K562 (cell line): ENCODE results near the gene LTA. TPM values are rescaled to one million over a fixed set of nuclear protein-coding genes. Genes with fewer than 3 reads are reported as not detected.

Experiments used
- COPS2 ChIP-seq: fragments of 450-650 bp; conservative IDR thresholded peaks from 2 replicates; pipeline ENCODE4 v1.6.1; 2016; ENCODE audit warnings: mild to moderate bottlenecking, moderate library complexity
- CTBP1 ChIP-seq: fragments of 450-650 bp; IDR thresholded peaks from 2 replicates; pipeline ENCODE4 v1.6.1; 2016; ENCODE audit warnings: borderline replicate concordance
- GABPA ChIP-seq: fragments of 200-800 bp; sonication (Bioruptor generic); conservative IDR thresholded peaks from 2 replicates; pipeline ENCODE4 v1.6.1; 2016; ENCODE audit warnings: low read depth, missing genetic modification characterization, missing compliant biosample characterization
- GTF2F1 ChIP-seq: IDR thresholded peaks from 2 replicates; pipeline ENCODE4 v1.6.1; 2011; ENCODE audit warnings: low read depth, low read length, improper control_type of control experiment
- ZNF263 ChIP-seq: sonication (generic); formaldehyde crosslinking; IDR thresholded peaks from 2 replicates; pipeline ENCODE4 v1.8.0; 2022; ENCODE audit warnings: mild to moderate bottlenecking, missing genetic modification reagents, borderline replicate concordance
- ZNF584 ChIP-seq: fragments of 200-800 bp; sonication (Bioruptor generic); IDR thresholded peaks from 2 replicates; pipeline ENCODE4 v1.6.1; 2016; ENCODE audit warnings: low read depth, mild to moderate bottlenecking, missing genetic modification characterization, missing compliant biosample characterization
- ZNF699 ChIP-seq: fragments of 250-450 bp; sonication (Bioruptor Pico); IDR thresholded peaks from 2 replicates; pipeline ENCODE4 v1.8.0; 2021; ENCODE audit warnings: mild to moderate bottlenecking, moderate library complexity; ENCODE audit not compliant: insufficient replicate concordance
- ZNF79 ChIP-seq: fragments of 250-450 bp; sonication (Bioruptor Pico); IDR thresholded peaks from 2 replicates; pipeline ENCODE4 v1.4.0; 2020; ENCODE audit warnings: low read depth, mild to moderate bottlenecking, moderate library complexity
- polyA plus RNA-seq, 8 experiments: library from polyadenylated mRNA; depleted of rRNA in 4 of 8; stranded (reverse) in 5 of 8; unstranded in 3 of 8; fragments of >200 nt; fragmentation: Nextera tagmentation in 2 of 8; fragmentation: Illumina TruSeq in 1 of 8; extraction: Ambion mirVana in 2 of 8; extraction: Trizol in 1 of 8; gene quantifications; 2 replicates each; pipeline versions ENCODE4 v1.2.1 to v1.2.3, GENCODE V29; 2011 to 2014; ENCODE audit warnings: inconsistent platforms in 1 of 8, missing spikeins in 1 of 8
- total RNA-seq, 7 experiments: library from RNA; depleted of rRNA in 6 of 7; stranded (reverse); fragments of >200 nt in 6 of 7; fragmentation: Illumina TruSeq in 2 of 7; extraction: Trizol in 2 of 7; gene quantifications; 2 replicates each; pipeline versions ENCODE4 v1.2.1 to v1.2.3, GENCODE V29; 2011 to 2021; ENCODE audit warnings: low replicate concordance in 1 of 7
- TF ChIP-seq, protein P1 (sequence below): fragments of 450-650 bp; formaldehyde crosslinking; IDR thresholded peaks from 2 replicates; pipeline ENCODE4 v1.4.0; 2022; ENCODE audit warnings: missing genetic modification characterization
- TF ChIP-seq, protein P2 (sequence below): fragments of 450-650 bp; conservative IDR thresholded peaks from 2 replicates; pipeline ENCODE4 v1.6.1; 2016; ENCODE audit warnings: missing genetic modification characterization, low read depth, mild to moderate bottlenecking, control low read depth, missing compliant biosample characterization
- TF ChIP-seq, protein P3 (sequence below): sonication (generic); formaldehyde crosslinking; IDR thresholded peaks from 2 replicates; pipeline ENCODE4 v1.8.0; 2022; ENCODE audit warnings: missing genetic modification reagents, mild to moderate bottlenecking, borderline replicate concordance
- TF ChIP-seq, protein P4 (sequence below), 2 experiments: fragments of 450-650 bp in 1 of 2; sonication (generic) in 1 of 2; formaldehyde crosslinking in 1 of 2; IDR thresholded peaks in 1 of 2; conservative IDR thresholded peaks in 1 of 2; 2 replicates each; pipeline versions ENCODE4 v1.6.1 to v1.8.1; 2016 to 2023; ENCODE audit warnings: mild to moderate bottlenecking in 2 of 2, moderate library complexity in 2 of 2, inconsistent platforms in 1 of 2, missing genetic modification reagents in 1 of 2
- TF ChIP-seq, protein P5 (sequence below): fragments of 200-800 bp; sonication (Bioruptor generic); IDR thresholded peaks from 2 replicates; pipeline ENCODE4 v1.6.1; 2016; ENCODE audit warnings: missing genetic modification characterization, missing compliant biosample characterization
- TF ChIP-seq, protein P6 (sequence below): fragments of 450-650 bp; IDR thresholded peaks from 2 replicates; pipeline ENCODE4 v1.6.1; 2016

Gene LTA
- total and polyA plus RNA-seq, 9 of the 15 experiments (the other 6 are each of a cell fraction or from before 2014, with no cell fraction given) = 0.80 TPM; not detected in 8

DNA sequence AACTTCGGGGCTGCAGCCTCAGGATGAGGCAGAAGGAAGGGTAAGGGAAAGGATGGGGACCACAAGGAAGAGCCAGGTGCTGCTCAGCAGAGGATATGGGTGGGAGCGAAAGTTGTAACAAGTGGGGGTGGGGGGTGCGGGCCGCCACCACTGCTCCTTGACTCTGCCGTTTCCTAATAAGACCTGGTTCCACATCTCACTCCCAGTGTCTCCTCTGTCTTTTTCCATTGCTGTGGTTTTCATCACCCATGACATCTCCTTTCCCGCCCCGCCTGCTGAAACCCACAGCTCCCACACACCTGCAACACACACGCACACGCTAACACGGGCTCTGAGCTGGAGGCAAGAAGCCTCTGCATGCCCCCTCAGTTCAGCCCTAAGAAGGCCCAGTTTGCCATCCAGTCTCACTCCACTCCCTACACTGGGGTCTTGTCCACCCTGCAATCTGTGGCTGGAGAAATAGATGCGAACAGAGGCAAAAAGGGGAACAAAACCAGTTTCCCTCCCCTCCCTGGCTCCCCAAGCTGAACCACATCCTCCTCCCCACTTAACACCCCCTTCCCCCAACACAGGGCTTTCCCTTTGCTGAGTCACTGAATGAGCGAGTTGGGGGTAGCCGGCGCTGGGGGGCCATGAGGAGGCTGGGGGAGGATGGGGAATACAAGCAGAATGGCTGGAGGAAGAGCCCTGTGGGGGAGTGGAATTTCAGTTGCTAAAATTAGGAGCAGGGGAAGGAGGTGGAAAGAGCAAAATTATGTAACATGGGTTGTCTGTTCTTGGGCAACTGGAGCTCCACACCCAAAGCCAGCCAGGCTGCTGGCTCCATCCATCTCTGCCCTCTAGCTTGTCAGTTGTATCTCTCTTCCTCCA, 13.2 kb upstream of the LTA start (continued):
- TF ChIP-seq, protein P1, sequence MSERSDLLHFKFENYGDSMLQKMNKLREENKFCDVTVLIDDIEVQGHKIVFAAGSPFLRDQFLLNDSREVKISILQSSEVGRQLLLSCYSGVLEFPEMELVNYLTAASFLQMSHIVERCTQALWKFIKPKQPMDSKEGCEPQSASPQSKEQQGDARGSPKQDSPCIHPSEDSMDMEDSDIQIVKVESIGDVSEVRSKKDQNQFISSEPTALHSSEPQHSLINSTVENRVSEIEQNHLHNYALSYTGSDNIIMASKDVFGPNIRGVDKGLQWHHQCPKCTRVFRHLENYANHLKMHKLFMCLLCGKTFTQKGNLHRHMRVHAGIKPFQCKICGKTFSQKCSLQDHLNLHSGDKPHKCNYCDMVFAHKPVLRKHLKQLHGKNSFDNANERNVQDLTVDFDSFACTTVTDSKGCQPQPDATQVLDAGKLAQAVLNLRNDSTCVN (CRISPR knock-in tag) = no peak
- TF ChIP-seq, protein P2, sequence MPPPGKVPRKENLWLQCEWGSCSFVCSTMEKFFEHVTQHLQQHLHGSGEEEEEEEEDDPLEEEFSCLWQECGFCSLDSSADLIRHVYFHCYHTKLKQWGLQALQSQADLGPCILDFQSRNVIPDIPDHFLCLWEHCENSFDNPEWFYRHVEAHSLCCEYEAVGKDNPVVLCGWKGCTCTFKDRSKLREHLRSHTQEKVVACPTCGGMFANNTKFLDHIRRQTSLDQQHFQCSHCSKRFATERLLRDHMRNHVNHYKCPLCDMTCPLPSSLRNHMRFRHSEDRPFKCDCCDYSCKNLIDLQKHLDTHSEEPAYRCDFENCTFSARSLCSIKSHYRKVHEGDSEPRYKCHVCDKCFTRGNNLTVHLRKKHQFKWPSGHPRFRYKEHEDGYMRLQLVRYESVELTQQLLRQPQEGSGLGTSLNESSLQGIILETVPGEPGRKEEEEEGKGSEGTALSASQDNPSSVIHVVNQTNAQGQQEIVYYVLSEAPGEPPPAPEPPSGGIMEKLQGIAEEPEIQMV = no peak
- TF ChIP-seq, protein P3, sequence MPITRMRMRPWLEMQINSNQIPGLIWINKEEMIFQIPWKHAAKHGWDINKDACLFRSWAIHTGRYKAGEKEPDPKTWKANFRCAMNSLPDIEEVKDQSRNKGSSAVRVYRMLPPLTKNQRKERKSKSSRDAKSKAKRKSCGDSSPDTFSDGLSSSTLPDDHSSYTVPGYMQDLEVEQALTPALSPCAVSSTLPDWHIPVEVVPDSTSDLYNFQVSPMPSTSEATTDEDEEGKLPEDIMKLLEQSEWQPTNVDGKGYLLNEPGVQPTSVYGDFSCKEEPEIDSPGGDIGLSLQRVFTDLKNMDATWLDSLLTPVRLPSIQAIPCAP (CRISPR knock-in tag) = no peak
- TF ChIP-seq CTBP1 (peak; percentile 46; the same call in 1 of the 2 replicates), ZNF584 (peak; percentile 93), ZNF79 (CRISPR knock-in tag) (0 out of 2 replicates have a peak, but pooled peaks have one; percentile 3), GABPA (tag) (peak; percentile 67), ZNF263 (peak; percentile 72; the same call in 1 of the 2 replicates), COPS2 (no peak), GTF2F1 (no peak), ZNF699 (no peak)
- TF ChIP-seq, protein P4, sequence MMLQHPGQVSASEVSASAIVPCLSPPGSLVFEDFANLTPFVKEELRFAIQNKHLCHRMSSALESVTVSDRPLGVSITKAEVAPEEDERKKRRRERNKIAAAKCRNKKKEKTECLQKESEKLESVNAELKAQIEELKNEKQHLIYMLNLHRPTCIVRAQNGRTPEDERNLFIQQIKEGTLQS (IDR thresholded peaks at IDR 0.05) = peak; percentile 65; the same call in 1 of the 2 replicates
- TF ChIP-seq, protein P4 (CRISPR knock-in tag; conservative IDR thresholded peaks at IDR 0.05) = no peak
- TF ChIP-seq, protein P5, sequence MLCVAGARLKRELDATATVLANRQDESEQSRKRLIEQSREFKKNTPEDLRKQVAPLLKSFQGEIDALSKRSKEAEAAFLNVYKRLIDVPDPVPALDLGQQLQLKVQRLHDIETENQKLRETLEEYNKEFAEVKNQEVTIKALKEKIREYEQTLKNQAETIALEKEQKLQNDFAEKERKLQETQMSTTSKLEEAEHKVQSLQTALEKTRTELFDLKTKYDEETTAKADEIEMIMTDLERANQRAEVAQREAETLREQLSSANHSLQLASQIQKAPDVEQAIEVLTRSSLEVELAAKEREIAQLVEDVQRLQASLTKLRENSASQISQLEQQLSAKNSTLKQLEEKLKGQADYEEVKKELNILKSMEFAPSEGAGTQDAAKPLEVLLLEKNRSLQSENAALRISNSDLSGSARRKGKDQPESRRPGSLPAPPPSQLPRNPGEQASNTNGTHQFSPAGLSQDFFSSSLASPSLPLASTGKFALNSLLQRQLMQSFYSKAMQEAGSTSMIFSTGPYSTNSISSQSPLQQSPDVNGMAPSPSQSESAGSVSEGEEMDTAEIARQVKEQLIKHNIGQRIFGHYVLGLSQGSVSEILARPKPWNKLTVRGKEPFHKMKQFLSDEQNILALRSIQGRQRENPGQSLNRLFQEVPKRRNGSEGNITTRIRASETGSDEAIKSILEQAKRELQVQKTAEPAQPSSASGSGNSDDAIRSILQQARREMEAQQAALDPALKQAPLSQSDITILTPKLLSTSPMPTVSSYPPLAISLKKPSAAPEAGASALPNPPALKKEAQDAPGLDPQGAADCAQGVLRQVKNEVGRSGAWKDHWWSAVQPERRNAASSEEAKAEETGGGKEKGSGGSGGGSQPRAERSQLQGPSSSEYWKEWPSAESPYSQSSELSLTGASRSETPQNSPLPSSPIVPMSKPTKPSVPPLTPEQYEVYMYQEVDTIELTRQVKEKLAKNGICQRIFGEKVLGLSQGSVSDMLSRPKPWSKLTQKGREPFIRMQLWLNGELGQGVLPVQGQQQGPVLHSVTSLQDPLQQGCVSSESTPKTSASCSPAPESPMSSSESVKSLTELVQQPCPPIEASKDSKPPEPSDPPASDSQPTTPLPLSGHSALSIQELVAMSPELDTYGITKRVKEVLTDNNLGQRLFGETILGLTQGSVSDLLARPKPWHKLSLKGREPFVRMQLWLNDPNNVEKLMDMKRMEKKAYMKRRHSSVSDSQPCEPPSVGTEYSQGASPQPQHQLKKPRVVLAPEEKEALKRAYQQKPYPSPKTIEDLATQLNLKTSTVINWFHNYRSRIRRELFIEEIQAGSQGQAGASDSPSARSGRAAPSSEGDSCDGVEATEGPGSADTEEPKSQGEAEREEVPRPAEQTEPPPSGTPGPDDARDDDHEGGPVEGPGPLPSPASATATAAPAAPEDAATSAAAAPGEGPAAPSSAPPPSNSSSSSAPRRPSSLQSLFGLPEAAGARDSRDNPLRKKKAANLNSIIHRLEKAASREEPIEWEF = no peak
- TF ChIP-seq, protein P6, sequence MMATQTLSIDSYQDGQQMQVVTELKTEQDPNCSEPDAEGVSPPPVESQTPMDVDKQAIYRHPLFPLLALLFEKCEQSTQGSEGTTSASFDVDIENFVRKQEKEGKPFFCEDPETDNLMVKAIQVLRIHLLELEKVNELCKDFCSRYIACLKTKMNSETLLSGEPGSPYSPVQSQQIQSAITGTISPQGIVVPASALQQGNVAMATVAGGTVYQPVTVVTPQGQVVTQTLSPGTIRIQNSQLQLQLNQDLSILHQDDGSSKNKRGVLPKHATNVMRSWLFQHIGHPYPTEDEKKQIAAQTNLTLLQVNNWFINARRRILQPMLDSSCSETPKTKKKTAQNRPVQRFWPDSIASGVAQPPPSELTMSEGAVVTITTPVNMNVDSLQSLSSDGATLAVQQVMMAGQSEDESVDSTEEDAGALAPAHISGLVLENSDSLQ = no peak
